ENCODE results near the gene KCNIP4.

Gene KCNIP4

GRCh38 chr4:21826071-21826470 is 122.5 kb downstream of the KCNIP4 start:
- ChIA-PET POLR2A (no interaction called here), CTCF (no interaction called here)
- TF ChIP-seq LEF1 (IDR thresholded peaks at IDR 0.05; ENCODE audit: borderline replicate concordance): no peak
- no peak for TF ChIP-seq NFRKB (IDR thresholded peaks at IDR 0.05)
- TF ChIP-seq PKNOX1 (IDR thresholded peaks at IDR 0.05): no peak
- TF ChIP-seq HDGF (IDR thresholded peaks at IDR 0.05; ENCODE audit: borderline replicate concordance): no peak
- no peak for TF ChIP-seq BHLHE40 (IDR thresholded peaks at IDR 0.05; ENCODE audit: borderline replicate concordance)
- no peak for TF ChIP-seq ELF4 (IDR thresholded peaks at IDR 0.05)
- TF ChIP-seq FOXA1 (IDR thresholded peaks at IDR 0.05): no peak
- TF ChIP-seq SUZ12 (IDR thresholded peaks at IDR 0.05): no peak
- TF ChIP-seq FOXK2 (IDR thresholded peaks at IDR 0.05): no peak
- TF ChIP-seq L3MBTL2 (conservative IDR thresholded peaks at IDR 0.05): no peak
- TF ChIP-seq ARNT (IDR thresholded peaks at IDR 0.05): no peak
- TF ChIP-seq ZNF384 (IDR thresholded peaks at IDR 0.05): no peak
- no peak for TF ChIP-seq FOXM1 (IDR thresholded peaks at IDR 0.05; ENCODE audit: borderline replicate concordance)
- no peak for TF ChIP-seq CTBP1 (IDR thresholded peaks at IDR 0.05; ENCODE audit: borderline replicate concordance)
- no peak for TF ChIP-seq SP1 (IDR thresholded peaks at IDR 0.05)
- TF ChIP-seq TARDBP (IDR thresholded peaks at IDR 0.05): no peak
- DNase-seq (ENCODE audit: extremely low spot score): no peak

DNA sequence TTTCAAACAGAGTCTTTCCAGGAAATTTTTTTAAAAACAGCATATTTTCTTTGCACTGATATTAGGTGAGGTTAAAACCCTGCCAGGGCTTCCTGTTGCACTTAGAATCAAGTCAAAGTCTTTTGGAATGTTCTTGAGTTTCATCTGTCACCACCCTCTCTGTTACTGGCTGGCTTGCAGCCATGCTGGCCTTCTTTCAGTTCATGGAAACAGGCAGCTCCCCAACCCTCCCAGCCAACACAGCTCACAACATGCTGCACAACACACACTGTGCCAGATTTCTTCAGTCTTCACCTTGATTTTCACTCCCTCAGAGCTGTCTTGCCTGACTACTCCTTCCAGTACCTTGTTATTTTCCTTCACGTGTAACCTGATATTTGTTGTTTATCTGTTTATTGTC is 129.5 kb downstream of the KCNIP4 start:
- TF ChIP-seq FOXA1 (IDR thresholded peaks at IDR 0.05) (no peak), TARDBP (IDR thresholded peaks at IDR 0.05) (no peak), HDGF (IDR thresholded peaks at IDR 0.05; ENCODE audit: borderline replicate concordance) (no peak), ARNT (IDR thresholded peaks at IDR 0.05) (no peak), FOXK2 (IDR thresholded peaks at IDR 0.05) (no peak), SP1 (IDR thresholded peaks at IDR 0.05) (no peak), ZNF384 (IDR thresholded peaks at IDR 0.05) (no peak), ELF4 (IDR thresholded peaks at IDR 0.05) (no peak), BHLHE40 (IDR thresholded peaks at IDR 0.05; ENCODE audit: borderline replicate concordance) (no peak), SUZ12 (IDR thresholded peaks at IDR 0.05) (no peak), PKNOX1 (IDR thresholded peaks at IDR 0.05) (no peak), LEF1 (IDR thresholded peaks at IDR 0.05; ENCODE audit: borderline replicate concordance) (no peak), CTBP1 (IDR thresholded peaks at IDR 0.05; ENCODE audit: borderline replicate concordance) (no peak), L3MBTL2 (conservative IDR thresholded peaks at IDR 0.05) (no peak)
- no peak for DNase-seq (ENCODE audit: extremely low spot score)
- ChIA-PET CTCF (no interaction called here), POLR2A (no interaction called here)

DNA sequence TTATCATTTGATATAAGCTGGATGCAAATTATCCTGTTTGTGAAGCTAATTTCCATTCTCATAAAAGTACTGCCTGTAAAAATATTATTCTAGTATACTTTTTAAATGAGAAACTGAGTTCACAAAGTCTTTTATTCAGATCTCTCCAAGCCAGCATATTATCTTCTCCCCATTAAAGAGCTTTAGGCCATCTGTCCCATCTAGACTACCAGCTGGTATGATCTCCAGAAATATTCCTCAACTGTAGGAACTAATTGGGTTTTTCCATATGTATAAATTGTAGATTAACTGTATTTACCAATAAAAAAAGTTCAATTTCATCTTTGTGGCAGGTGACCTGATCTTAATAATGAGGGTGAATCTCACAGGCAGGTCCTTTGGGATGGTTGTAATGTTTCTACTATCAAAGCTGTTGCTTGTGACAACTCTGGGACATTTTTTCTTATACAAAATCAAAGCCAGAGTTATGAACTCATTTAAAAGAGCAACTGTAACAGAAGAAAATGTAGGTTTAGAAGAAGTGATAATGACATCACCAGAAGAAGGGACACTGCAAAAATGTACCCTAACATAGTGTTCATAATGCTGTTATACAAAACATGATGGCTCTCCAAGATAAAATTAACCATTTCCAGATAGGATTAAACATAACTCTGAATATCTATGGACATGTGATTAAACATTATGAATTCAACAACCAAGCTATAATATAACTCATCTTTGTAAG is 132.8 kb downstream of the KCNIP4 start:
- DNase-seq (ENCODE audit: extremely low spot score): no peak
- POLR2A ChIA-PET: no interaction called here
- TF ChIP-seq TARDBP (IDR thresholded peaks at IDR 0.05) (no peak), FOXM1 (IDR thresholded peaks at IDR 0.05; ENCODE audit: borderline replicate concordance) (no peak), BHLHE40 (IDR thresholded peaks at IDR 0.05; ENCODE audit: borderline replicate concordance) (no peak), NFRKB (IDR thresholded peaks at IDR 0.05) (no peak), L3MBTL2 (conservative IDR thresholded peaks at IDR 0.05) (no peak), FOXK2 (IDR thresholded peaks at IDR 0.05) (no peak), ZNF384 (IDR thresholded peaks at IDR 0.05) (no peak)
- CTCF ChIA-PET: no interaction called here

- ChIA-PET POLR2A (no interaction called here), CTCF (no interaction called here)
- TF ChIP-seq CTBP1 (IDR thresholded peaks at IDR 0.05; ENCODE audit: borderline replicate concordance): no peak
- TF ChIP-seq ELF4 (IDR thresholded peaks at IDR 0.05): no peak
- no peak for TF ChIP-seq FOXA1 (IDR thresholded peaks at IDR 0.05)
- TF ChIP-seq SUZ12 (IDR thresholded peaks at IDR 0.05): no peak
- no peak for TF ChIP-seq NFRKB (IDR thresholded peaks at IDR 0.05)
- no peak for TF ChIP-seq L3MBTL2 (conservative IDR thresholded peaks at IDR 0.05)
- no peak for TF ChIP-seq BHLHE40 (IDR thresholded peaks at IDR 0.05; ENCODE audit: borderline replicate concordance)
- no peak for TF ChIP-seq PKNOX1 (IDR thresholded peaks at IDR 0.05)
- no peak for TF ChIP-seq SP1 (IDR thresholded peaks at IDR 0.05)
- TF ChIP-seq TARDBP (IDR thresholded peaks at IDR 0.05): no peak
- no peak for TF ChIP-seq HDGF (IDR thresholded peaks at IDR 0.05; ENCODE audit: borderline replicate concordance)
- no peak for TF ChIP-seq ARNT (IDR thresholded peaks at IDR 0.05)
- TF ChIP-seq LEF1 (IDR thresholded peaks at IDR 0.05; ENCODE audit: borderline replicate concordance): no peak
- TF ChIP-seq FOXK2 (IDR thresholded peaks at IDR 0.05): no peak
- no peak for TF ChIP-seq ZNF384 (IDR thresholded peaks at IDR 0.05)
- TF ChIP-seq FOXM1 (IDR thresholded peaks at IDR 0.05; ENCODE audit: borderline replicate concordance): no peak
- DNase-seq (ENCODE audit: extremely low spot score): no peak
Observed at GRCh38 chr4:21811565-21811964, 137.0 kb downstream of the KCNIP4 start.

GRCh38 chr4:21806991-21807390 is 141.6 kb downstream of the KCNIP4 start:
- POLR2A ChIA-PET: no interaction called here
- TF ChIP-seq SUZ12 (IDR thresholded peaks at IDR 0.05): no peak
- TF ChIP-seq BHLHE40 (IDR thresholded peaks at IDR 0.05; ENCODE audit: borderline replicate concordance): no peak
- no peak for TF ChIP-seq FOXA1 (IDR thresholded peaks at IDR 0.05)
- no peak for TF ChIP-seq TARDBP (IDR thresholded peaks at IDR 0.05)
- no peak for TF ChIP-seq ELF4 (IDR thresholded peaks at IDR 0.05)
- TF ChIP-seq LEF1 (IDR thresholded peaks at IDR 0.05; ENCODE audit: borderline replicate concordance): no peak
- no peak for TF ChIP-seq FOXM1 (IDR thresholded peaks at IDR 0.05; ENCODE audit: borderline replicate concordance)
- no peak for TF ChIP-seq CTBP1 (IDR thresholded peaks at IDR 0.05; ENCODE audit: borderline replicate concordance)
- no peak for TF ChIP-seq ZNF384 (IDR thresholded peaks at IDR 0.05)
- no peak for TF ChIP-seq L3MBTL2 (conservative IDR thresholded peaks at IDR 0.05)
- no peak for TF ChIP-seq HDGF (IDR thresholded peaks at IDR 0.05; ENCODE audit: borderline replicate concordance)
- TF ChIP-seq FOXK2 (IDR thresholded peaks at IDR 0.05): no peak
- no peak for TF ChIP-seq NFRKB (IDR thresholded peaks at IDR 0.05)
- no peak for TF ChIP-seq SP1 (IDR thresholded peaks at IDR 0.05)
- TF ChIP-seq ARNT (IDR thresholded peaks at IDR 0.05): no peak
- no peak for TF ChIP-seq PKNOX1 (IDR thresholded peaks at IDR 0.05)
- DNase-seq (ENCODE audit: extremely low spot score): no peak
- CTCF ChIA-PET: no interaction called here

Measured in HEK293T (cell line).